ENCODE results near the gene CYBRD1.

DNA sequence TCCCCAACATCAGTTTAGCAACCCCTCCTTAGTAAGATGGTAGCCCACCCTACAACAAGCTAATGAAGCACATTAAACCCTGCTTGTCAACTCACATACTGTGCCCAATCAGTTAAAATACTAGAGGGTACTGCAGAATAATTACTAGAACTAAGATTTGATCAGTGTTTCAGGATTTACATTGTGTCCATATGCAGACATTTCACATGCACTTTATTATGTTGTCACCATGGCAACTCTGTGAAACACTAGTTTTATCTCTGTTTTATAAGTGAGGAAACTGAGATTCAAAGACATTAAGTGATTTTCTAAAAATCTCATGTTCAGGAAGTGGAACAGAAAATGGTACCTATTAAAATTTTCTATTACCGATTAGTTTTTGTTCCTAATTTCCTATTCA is 61.7 kb downstream of the CYBRD1 start:
- TF ChIP-seq, protein P1, sequence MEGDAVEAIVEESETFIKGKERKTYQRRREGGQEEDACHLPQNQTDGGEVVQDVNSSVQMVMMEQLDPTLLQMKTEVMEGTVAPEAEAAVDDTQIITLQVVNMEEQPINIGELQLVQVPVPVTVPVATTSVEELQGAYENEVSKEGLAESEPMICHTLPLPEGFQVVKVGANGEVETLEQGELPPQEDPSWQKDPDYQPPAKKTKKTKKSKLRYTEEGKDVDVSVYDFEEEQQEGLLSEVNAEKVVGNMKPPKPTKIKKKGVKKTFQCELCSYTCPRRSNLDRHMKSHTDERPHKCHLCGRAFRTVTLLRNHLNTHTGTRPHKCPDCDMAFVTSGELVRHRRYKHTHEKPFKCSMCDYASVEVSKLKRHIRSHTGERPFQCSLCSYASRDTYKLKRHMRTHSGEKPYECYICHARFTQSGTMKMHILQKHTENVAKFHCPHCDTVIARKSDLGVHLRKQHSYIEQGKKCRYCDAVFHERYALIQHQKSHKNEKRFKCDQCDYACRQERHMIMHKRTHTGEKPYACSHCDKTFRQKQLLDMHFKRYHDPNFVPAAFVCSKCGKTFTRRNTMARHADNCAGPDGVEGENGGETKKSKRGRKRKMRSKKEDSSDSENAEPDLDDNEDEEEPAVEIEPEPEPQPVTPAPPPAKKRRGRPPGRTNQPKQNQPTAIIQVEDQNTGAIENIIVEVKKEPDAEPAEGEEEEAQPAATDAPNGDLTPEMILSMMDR (IDR thresholded peaks at IDR 0.05): no peak
- TF ChIP-seq POLR2A (IDR thresholded peaks at IDR 0.05) (no peak), POLR2AphosphoS5 (IDR thresholded peaks at IDR 0.05) (no peak), EP300 (IDR thresholded peaks at IDR 0.05; ENCODE audit: low read depth) (no peak)

Data from transverse colon (tissue), 4 donors.